SKM-1 treated with dmso at 0.1 percent for 144 hours (cell line): ENCODE measurements around the gene PUM1.
"Not testable (repeated sequence)": the region's sequence is repeated elsewhere in the genome, so short reads cannot be mapped to it uniquely, and the experiment has no call there.

ENCODE experiments used
- DNase-seq: peaks from one replicate; lab custom pipeline; 2025; ENCODE audit not compliant: unreplicated experiment; lab: John Stamatoyannopoulos, UW

Gene PUM1

DNA sequence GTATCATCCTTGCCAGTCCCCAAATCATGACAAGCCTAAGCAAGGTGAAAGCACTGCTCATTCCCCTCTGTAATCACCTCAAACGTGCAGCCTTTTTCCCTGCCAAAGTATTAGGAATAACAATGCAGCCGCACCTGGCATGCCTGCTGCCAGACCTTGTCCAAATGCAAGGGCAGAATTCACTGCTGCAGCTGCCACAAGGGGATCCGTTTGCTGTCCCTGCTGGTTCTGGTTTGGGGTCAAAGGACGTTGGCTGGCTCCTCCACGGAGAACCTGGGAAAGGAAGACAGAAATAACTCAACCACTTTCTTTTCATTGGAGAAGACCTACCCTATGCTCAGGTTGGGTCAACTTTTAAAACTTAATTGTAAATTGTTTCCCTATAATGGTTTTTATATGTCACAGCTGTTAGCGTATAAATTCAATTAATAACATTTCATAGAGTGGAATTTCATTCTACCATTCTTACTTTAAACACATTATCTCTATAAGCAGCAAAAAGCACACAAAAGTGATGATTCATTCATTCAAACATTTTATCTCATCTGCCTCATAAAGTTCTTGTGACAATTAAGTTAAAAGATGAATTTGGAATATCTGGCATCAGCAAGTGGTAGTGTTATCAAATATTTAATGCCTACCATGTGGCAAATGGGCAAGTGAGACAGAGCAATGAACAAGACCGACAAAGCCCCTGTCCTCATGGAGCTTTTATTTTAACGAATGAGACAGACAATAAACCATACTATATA lies 97.1 kb downstream of the PUM1 start:
- no peak for DNase-seq

DNA sequence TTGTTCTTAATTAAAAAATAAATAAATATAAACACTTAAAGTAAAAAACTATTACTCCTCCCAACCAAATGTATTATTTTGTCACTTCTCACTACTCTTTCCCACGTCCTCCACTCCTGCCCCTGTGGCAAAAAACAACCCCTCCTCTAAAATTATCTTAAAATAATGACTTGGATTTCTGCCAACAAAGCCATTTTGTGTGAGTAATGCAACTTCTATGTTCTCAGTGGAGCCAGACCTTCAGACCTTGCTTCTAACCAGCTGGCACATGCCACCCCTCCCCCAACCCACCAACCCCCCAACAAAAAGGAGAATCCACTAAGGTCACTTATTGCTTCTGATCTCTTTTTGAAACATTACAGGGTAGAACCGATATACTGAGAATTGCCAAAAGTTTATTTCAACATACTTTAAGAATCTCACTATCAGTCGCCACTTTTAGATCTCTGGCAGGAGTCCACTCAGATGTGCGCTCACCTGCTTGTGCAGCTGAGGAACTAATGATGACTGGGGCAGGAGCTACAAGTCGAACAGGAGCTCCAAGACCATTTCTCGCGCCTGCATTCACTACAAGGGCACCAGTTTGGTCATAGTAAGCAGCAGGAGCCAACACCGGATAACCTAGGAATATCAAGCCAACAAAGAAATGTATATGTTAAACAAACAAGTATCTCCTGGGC lies 98.7 kb downstream of the PUM1 start:
- no peak for DNase-seq

- no peak for DNase-seq
Measured at GRCh38 chr1:30965924-30966599, 99.5 kb downstream of the PUM1 start.

DNA sequence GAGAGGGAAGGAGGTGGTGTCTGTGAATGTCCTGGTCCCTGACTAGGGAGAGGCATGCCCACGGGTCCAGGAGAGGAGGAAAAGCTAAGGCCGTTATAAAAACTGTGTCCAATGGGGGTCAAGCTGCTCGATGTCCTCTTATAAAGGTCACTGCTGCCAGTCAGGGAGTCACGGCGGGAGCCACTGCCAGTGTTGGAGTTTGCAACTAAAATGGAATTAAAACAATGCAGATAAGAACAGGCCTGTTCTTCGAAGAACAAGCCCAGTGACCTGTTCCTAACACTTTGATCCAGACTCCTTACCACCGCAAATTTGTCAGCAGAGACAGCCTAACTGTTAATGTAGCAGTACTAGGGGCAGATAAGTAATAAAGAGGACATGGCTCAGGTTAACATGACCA lies 100.8 kb downstream of the PUM1 start:
- DNase-seq = no peak

GRCh38 chr1:30962609-30963508 lies 102.7 kb downstream of the PUM1 start:
- no peak for DNase-seq

DNA sequence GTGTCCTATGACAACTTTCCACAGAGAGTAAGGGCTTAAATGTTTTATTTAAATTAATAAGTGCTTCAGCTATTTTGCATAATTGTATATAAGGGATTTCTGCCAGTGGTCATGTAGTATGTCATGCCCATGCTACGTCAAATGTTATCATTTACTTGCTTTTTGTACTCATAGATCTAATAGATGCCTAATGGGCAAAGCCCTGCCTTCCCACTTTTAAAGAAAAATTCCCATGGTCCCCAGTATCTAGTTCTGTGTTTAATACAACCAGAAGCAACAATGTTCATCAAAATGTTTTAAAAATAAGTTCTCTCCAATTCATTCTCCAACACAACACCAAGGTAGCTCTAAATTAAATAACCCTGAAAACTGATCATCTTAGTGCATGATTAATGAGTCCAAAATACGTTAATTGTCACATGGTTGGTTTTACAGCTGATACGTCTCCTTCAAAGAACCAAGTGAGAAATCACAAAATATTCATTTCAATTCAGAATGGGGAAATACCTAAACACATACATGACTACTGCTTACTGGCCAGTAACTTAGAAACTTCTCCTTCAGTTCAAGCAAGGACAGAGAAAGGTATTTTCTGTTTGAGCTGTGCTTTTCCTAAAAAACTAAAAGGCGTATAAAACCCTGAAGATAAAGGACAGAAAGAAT lies 107.8 kb downstream of the PUM1 start:
- DNase-seq = no peak

GRCh38 chr1:30955448-30956015 lies 110.0 kb downstream of the PUM1 start:
- DNase-seq = no peak

DNA sequence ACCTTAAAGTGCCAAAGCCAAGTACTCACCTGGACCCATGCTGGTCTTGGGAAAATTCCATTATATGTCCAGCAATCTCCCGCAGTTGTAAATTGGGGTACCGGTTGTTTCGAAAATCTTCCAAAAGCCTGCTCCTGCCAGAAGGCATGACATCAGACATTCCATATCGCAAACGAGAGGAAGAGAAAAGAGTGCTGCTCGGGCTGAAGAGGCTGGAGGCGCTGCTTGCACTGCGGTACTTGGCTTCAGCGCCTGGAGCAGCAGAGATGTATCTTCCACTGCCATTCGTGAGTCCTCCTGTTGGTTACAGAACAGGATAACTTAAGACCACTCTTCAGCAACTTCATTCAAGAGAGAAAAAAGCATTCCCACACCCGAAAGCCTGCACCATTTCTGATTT lies 111.8 kb downstream of the PUM1 start:
- no peak for DNase-seq

- no peak for DNase-seq
Measured at GRCh38 chr1:30952098-30952497, 113.4 kb downstream of the PUM1 start.

DNA sequence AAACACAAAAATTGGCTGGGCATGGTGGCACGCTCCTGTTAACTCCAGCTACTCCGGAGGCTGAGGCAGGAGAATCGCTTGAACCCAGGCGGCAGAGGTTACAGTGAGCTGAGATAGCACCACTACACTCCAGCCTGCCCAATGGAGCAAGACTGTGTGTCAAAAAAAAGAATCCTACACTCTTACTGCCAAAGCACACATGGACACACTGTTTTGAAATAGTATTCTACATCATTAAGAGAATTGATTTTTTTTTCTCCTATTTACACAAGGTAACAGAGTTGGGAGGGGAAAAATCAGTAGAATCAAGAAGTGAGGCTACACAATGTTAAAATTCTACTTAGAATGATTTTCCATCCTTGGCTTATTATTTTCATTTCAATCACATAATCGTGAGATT lies 114.8 kb downstream of the PUM1 start:
- DNase-seq = no peak

GRCh38 chr1:30950053-30950452 lies 115.5 kb downstream of the PUM1 start:
- DNase-seq = no peak

- DNase-seq = not testable (repeated sequence)
Measured at GRCh38 chr1:30949487-30949838, 116.1 kb downstream of the PUM1 start.

GRCh38 chr1:30948813-30949486 lies 116.6 kb downstream of the PUM1 start:
- DNase-seq = not testable (repeated sequence)

DNA sequence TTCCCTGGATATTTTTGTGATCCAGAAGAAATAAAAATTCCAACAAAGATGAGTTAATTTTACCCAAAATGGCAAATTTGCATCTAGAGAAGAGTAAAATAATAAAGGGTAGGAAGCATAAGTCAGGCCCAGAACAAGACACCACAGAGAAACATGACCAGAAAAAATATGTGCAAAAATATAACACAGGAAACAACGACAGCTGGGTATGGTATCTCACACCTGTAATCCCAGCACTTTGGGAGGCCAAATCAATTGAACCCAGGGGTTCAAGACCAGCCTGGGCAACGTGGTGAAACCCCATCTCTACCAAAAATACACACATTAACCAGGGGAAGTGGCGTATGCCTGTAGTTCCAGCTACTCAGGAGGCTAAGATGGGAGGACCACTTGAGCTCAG lies 117.2 kb downstream of the PUM1 start:
- DNase-seq = no peak

GRCh38 chr1:30947212-30947611 lies 118.3 kb downstream of the PUM1 start:
- DNase-seq = no peak

- no peak for DNase-seq
Measured at GRCh38 chr1:30942326-30942963, 123.1 kb downstream of the PUM1 start.

DNA sequence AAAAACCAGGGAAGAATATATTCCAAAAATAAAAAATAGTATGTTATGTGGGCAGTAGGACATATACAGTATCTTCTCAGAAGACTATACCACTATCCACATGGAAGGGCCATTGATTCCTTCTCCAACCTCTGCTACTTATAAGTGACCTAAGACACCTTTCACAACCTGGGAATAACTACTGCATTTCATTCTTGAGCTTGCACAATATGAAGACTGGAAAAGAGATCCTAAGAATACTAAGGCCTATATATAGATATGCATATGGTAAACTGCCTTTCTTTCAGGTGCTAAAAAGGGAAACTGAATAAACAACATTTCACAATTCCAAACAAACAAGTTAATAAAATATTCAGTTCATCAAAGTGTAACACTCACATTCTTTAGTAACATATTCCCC lies 125.0 kb downstream of the PUM1 start:
- no peak for DNase-seq

DNA sequence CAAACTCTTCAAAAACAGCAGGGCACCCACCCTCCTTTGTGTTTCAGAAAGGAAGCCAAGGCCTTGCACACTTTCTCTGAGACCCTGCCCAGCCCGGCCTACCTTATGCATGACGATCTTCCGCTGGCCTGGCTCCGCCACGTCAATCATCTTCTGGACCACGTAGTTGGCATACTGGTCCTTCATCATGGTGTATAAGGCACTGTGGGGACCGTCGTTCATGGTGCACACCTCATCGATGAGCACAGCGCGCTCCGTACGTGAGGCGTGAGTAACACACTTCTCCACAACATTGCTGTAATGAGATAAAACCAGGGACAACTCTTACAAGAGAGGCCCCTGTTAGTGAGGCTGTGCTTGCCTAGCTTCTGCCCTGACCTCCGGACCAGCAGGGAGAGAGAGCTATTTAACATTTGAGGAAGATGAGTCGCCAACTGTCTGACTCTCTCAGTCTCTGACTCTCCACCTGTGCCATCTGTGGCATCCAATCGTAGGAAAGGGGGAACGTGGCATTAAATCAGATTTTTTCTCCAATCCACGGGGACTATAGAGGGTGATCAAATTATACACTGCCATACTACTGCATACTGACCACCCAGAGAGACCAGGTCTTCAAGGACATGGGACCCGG lies 128.9 kb downstream of the PUM1 start:
- no peak for DNase-seq

- DNase-seq = not testable (repeated sequence)
Measured at GRCh38 chr1:30935758-30936157, 129.8 kb downstream of the PUM1 start.
